Mucosa of descending colon (tissue), 3 donors: ENCODE results near the gene PAX7. TPM values are rescaled to one million over a fixed set of nuclear protein-coding genes. Genes with fewer than 3 reads are reported as not detected.

Experiments
- ATAC-seq: fragments of 200-7000 bp; cut with Tn5 transposase; one replicate; pipeline ENCODE4 v1.9.1; 2020; ENCODE audit warnings: mild to moderate bottlenecking, moderate library complexity
- DNase-seq, 3 donors: peaks; one replicate each; pipeline ENCODE4 v3.0.0-alpha.2; 2020
- H3K36me3 ChIP-seq: fragments of 200-600 bp; one replicate; pipeline ENCODE4 v1.8.0; 2021; ENCODE audit warnings: low read depth, mild to moderate bottlenecking
- H3K4me1 ChIP-seq: fragments of 200-600 bp; one replicate; pipeline ENCODE4 v1.8.0; 2021; ENCODE audit warnings: low read depth, mild to moderate bottlenecking
- H3K4me3 ChIP-seq: fragments of 200-600 bp; one replicate; pipeline ENCODE4 v1.8.0; 2021; ENCODE audit warnings: mild to moderate bottlenecking
- H3K9me3 ChIP-seq: fragments of 200-600 bp; one replicate; pipeline ENCODE4 v1.8.0; 2021; ENCODE audit warnings: mild to moderate bottlenecking
- CTCF ChIP-seq: fragments of 200-600 bp; IDR thresholded peaks from one replicate; pipeline ENCODE4 v1.8.0; 2022; ENCODE audit warnings: antibody characterized with exemption, mild to moderate bottlenecking
- intact Hi-C, 2 donors: fragments of 100-400 bp; cut with DNase I in 1 of 2; cut with micrococcal nuclease in 1 of 2; formaldehyde crosslinking; loops; one replicate each; pipeline versions ENCODE4 v1.11.0 to v1.11.1; 2022; cut with DNase I, micrococcal nuclease
- total RNA-seq, 3 donors: library from RNA; stranded (reverse); fragmentation: NEBNext Ultra II Directional in 2 of 3; extraction: Animal tissue kit (Norgen Biotek cat#: 25700) in 2 of 3; gene quantifications; one replicate each; pipeline versions ENCODE4 v1.2.1 to v1.2.4, GENCODE V29; 2021 to 2023
- donor health status: DM: no; HTN: no; CAD: no; lungs with moderate emphysema.
- donor health status: DM: no; HTN: no; CAD: no.
- donor health status: DM: no; HTN: yes; CAD: no.

The PAX7 gene
- total RNA-seq, 3 donors from 2014 or later: not detected

GRCh38 chr1:18603212-18603852, 27.3 kb upstream of the PAX7 start:
- no peak for DNase-seq
- Histone ChIP-seq H3K4me1 (no peaks in the 10 kb centered on the region), H3K4me3 (no peak overlapping the region), H3K9me3 (no peaks in the 10 kb centered on the region), H3K36me3 (no peaks in the 10 kb centered on the region)
- ATAC-seq: no peak
- intact Hi-C loops: no loop called here
- no peak for TF ChIP-seq CTCF

- ATAC-seq: no peak
- no peak for DNase-seq
- H3K36me3 ChIP-seq: no peaks in the 10 kb centered on the region
- no peak overlapping the region for H3K4me3 ChIP-seq
- intact Hi-C loops: no loop called here
- TF ChIP-seq CTCF: no peak
- H3K9me3 ChIP-seq: no peaks in the 10 kb centered on the region
- no peaks in the 10 kb centered on the region for H3K4me1 ChIP-seq
Observed at GRCh38 chr1:18606443-18607288, 24.0 kb upstream of the PAX7 start.

GRCh38 chr1:18607289-18607760, 23.3 kb upstream of the PAX7 start:
- no peaks in the 10 kb centered on the region for H3K4me1 ChIP-seq
- no peak for TF ChIP-seq CTCF
- no peaks in the 10 kb centered on the region for H3K36me3 ChIP-seq
- intact Hi-C loops: no loop called here
- no peak for DNase-seq
- ATAC-seq: no peak
- H3K4me3 ChIP-seq: no peak overlapping the region
- no peaks in the 10 kb centered on the region for H3K9me3 ChIP-seq

GRCh38 chr1:18608534-18608933, 22.1 kb upstream of the PAX7 start:
- H3K9me3 ChIP-seq: no peaks in the 10 kb centered on the region
- TF ChIP-seq CTCF: no peak
- DNase-seq (no peak), ATAC-seq (no peak)
- H3K36me3 ChIP-seq: no peaks in the 10 kb centered on the region
- H3K4me3 ChIP-seq: no peak overlapping the region
- intact Hi-C loops: no loop called here
- no peaks in the 10 kb centered on the region for H3K4me1 ChIP-seq

- no peak for TF ChIP-seq CTCF
- intact Hi-C loops: no loop called here
- DNase-seq: no peak
- H3K36me3 ChIP-seq: no peaks in the 10 kb centered on the region
- no peak overlapping the region for H3K4me3 ChIP-seq
- no peaks in the 10 kb centered on the region for H3K4me1 ChIP-seq
- no peaks in the 10 kb centered on the region for H3K9me3 ChIP-seq
- ATAC-seq: no peak
Observed at GRCh38 chr1:18611311-18611710, 19.3 kb upstream of the PAX7 start.
